ENCODE measurements around the gene SKA1. TPM values are rescaled to one million over a fixed set of nuclear protein-coding genes. Genes with fewer than 3 reads are reported as not detected.

The SKA1 gene
- total and polyA plus RNA-seq, 2 of the 13 experiments (the other 11 are each of a cell fraction or from before 2014, with no cell fraction given) = 5.3 to 21.3 TPM

DNA sequence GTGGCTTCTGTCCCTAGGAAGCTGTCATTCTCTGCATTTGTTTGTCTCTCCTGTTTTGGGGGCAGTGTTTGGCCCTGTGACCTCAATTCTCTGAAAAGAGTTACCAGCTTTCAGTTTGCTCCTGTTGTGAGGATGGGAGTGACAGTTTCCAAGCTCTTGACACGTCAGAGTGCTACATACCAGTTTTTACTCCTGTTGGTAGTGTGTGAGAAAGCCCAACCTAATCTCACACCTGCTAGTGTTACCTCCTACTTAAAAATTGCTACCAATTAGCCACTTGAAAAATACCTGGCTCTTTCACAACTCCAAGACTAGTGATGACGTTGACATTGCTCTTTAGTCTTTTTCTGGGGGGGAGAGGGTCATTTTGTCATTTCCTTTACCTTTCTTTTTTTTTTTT, 14.1 kb downstream of the SKA1 start (continued):
- TF ChIP-seq, protein P1, sequence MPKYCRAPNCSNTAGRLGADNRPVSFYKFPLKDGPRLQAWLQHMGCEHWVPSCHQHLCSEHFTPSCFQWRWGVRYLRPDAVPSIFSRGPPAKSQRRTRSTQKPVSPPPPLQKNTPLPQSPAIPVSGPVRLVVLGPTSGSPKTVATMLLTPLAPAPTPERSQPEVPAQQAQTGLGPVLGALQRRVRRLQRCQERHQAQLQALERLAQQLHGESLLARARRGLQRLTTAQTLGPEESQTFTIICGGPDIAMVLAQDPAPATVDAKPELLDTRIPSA (CRISPR knock-in tag; IDR thresholded peaks at IDR 0.05; ENCODE audit: borderline replicate concordance) = no peak
- no peak for TF ChIP-seq NFYB (CRISPR knock-in tag; IDR thresholded peaks at IDR 0.05)
- no peak for TF ChIP-seq ZBTB7B (CRISPR knock-in tag; IDR thresholded peaks at IDR 0.05)

GRCh38 chr18:50393802-50394201, 19.0 kb downstream of the SKA1 start:
- 40% methylated on average over 3 of the region's 3 CpGs for WGBS (ENCODE audit: low lambda C conversion rate)
- intact Hi-C loops (cut with micrococcal nuclease; ENCODE audit: unreplicated experiment) = no loop called here
- BruUV-seq (replicated peaks) = no TSS peak
- ATAC-seq (peak; percentile 79), DNase-seq (ENCODE audit: low spot score) (peak; percentile 81), FAIRE-seq (peak; percentile 73)
- H3K4me1 ChIP-seq (ENCODE audit: insufficient read depth, low read length) = peaks cover 25% of the 10 kb centered on the region
- no peaks in the 10 kb centered on the region for H4K20me1 ChIP-seq (ENCODE audit: insufficient read depth, low read length)
- CTCF ChIA-PET (ENCODE audit: low intra/inter-chr PET ratio, low total read pairs) = no interaction called here
- POLR2A ChIA-PET = interaction anchor here (0.8 to 1.5 kb wide), 2 partner anchors 19 to 112 kb away, joined by 3 to 7 read pairs; partner anchors contain the start of genes MBD1 and SKA1
- no peaks in the 10 kb centered on the region for H3K9me3 ChIP-seq (ENCODE audit: low read length)
- no peaks in the 10 kb centered on the region for H3K27me3 ChIP-seq (ENCODE audit: control insufficient read depth in 1 of 2, insufficient read depth in 2 of 2, low read length in 2 of 2)
- in situ Hi-C loops (cut with HindIII; ENCODE audit: extremely low pct_ligation_motif_present, low pct_unique_long_range_greater_than_20kb) = no loop called here
- no peak overlapping the region for H3K27ac ChIP-seq (ENCODE audit: extremely low read length, insufficient read depth, low read length)
- no peak overlapping the region for H3K9ac ChIP-seq (ENCODE audit: insufficient read depth, low read depth, low read length)
- H3K4me3 ChIP-seq (replicated peaks in 1 of 3; ENCODE audit: insufficient read depth in 1 of 3, low read depth in 2 of 3, low read length in 3 of 3) = no peak overlapping the region
- no peak overlapping the region; the same call in 1 of the 2 replicates for H3K4me2 ChIP-seq (ENCODE audit: low read depth, low read length)
- peaks cover 0 to 1% of the 10 kb centered on the region in 2 experiments; a peak in 1 of 5 replicates for H3K36me3 ChIP-seq (replicated peaks in 1 of 2; ENCODE audit: control insufficient read depth in 1 of 2, insufficient read depth in 2 of 2, low read length in 2 of 2)
- no peak overlapping the region for H2AFZ ChIP-seq (ENCODE audit: low read length)
- H3K79me2 ChIP-seq (ENCODE audit: insufficient read depth, low read length) = no peaks in the 10 kb centered on the region
- TF ChIP-seq GATAD2A (CRISPR knock-in tag; IDR thresholded peaks at IDR 0.05) (peak; percentile 57), ETV5 (CRISPR knock-in tag; IDR thresholded peaks at IDR 0.05; ENCODE audit: borderline replicate concordance) (peak; percentile 40; the same call in 1 of the 2 replicates), XRCC5 (optimal IDR thresholded peaks at IDR 0.05; ENCODE audit: low read length) (peak; percentile 26), HCFC1 (IDR thresholded peaks at IDR 0.05; ENCODE audit: low read depth, low read length) (no peak), PITX1 (CRISPR knock-in tag; IDR thresholded peaks at IDR 0.05) (peak; percentile 88), MBNL3 (CRISPR knock-in tag; conservative IDR thresholded peaks at IDR 0.05) (no peak), ZBTB21 (CRISPR knock-in tag; IDR thresholded peaks at IDR 0.05) (peak; percentile 94), RARA (CRISPR knock-in tag; IDR thresholded peaks at IDR 0.05) (peak; percentile 21; the same call in 1 of the 2 replicates), EP300 (IDR thresholded peaks at IDR 0.05; ENCODE audit: low read depth in 2 of 2, low read length in 2 of 2) (no peak), EP300 (CRISPR knock-in tag; IDR thresholded peaks at IDR 0.05; ENCODE audit: borderline replicate concordance) (peak; percentile 25; the same call in 1 of the 2 replicates), SAP130 (CRISPR knock-in tag; IDR thresholded peaks at IDR 0.05; ENCODE audit: low read depth) (peak; percentile 50), SOX13 (IDR thresholded peaks at IDR 0.05) (no peak), SOX13 (CRISPR knock-in tag; conservative IDR thresholded peaks at IDR 0.05 in 1 of 2, IDR thresholded peaks at IDR 0.05 in 1 of 2) (peak in 1 of 2 experiments; percentile 70; a peak in 2 of 4 replicates), HDAC2 (CRISPR knock-in tag; IDR thresholded peaks at IDR 0.05) (peak; percentile 27; the same call in 1 of the 2 replicates), FOXA3 (CRISPR knock-in tag; IDR thresholded peaks at IDR 0.05) (peak; percentile 80), KDM1A (CRISPR knock-in tag; IDR thresholded peaks at IDR 0.05) (peak; percentile 48; the same call in 1 of the 2 replicates), HMG20B (CRISPR knock-in tag; conservative IDR thresholded peaks at IDR 0.05) (0 out of 2 replicates have a peak, but pooled peaks have one; percentile 41), PATZ1 (CRISPR knock-in tag; IDR thresholded peaks at IDR 0.05) (peak; percentile 58), NCOA2 (CRISPR knock-in tag; IDR thresholded peaks at IDR 0.05) (peak; percentile 55; the same call in 1 of the 2 replicates), TCF7 (IDR thresholded peaks at IDR 0.05; ENCODE audit: low read depth) (peak; percentile 46; the same call in 1 of the 2 replicates)
